ENCODE data around the gene KRTAP12-4.
"Not testable (repeated sequence)": the region's sequence is repeated elsewhere in the genome, so short reads cannot be mapped to it uniquely, and the experiment has no call there.

The KRTAP12-4 gene

DNA sequence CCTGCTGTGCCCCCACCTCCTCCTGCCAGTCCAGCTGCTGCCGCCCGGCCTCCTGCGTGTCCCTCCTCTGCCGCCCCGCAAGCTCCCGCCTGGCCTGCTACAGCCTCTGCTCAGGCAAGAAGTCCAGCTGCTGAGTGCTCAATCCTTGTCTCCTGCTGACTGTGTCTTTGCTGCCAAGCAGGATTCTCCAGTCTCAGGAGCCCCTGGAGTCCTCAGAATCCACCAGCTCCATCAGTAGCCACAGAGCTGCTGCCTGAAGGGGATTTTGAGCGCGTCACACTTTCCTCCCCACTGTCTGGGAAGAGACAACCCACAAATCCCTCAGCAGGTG lies 7.3 kb downstream of the KRTAP12-4 start:
- H3K9me2 ChIP-seq (replicated peaks; ENCODE audit: insufficient read depth, low read length): no peaks in the 10 kb centered on the region
- H3K27ac ChIP-seq (ENCODE audit: low read depth, low read length): no peak overlapping the region
- no peak overlapping the region for H3K4me3 ChIP-seq (ENCODE audit: insufficient read depth, low read length, poor library complexity, severe bottlenecking)
- H3K79me2 ChIP-seq (ENCODE audit: insufficient read depth, low read length): no peaks in the 10 kb centered on the region
- no peak overlapping the region for H3K4me2 ChIP-seq (ENCODE audit: low read depth, low read length, poor library complexity, severe bottlenecking)
- peaks cover 11% of the 10 kb centered on the region; the same call in 1 of the 2 replicates for H3K9me3 ChIP-seq (ENCODE audit: insufficient read depth, low read length)
- H3F3A ChIP-seq (ENCODE audit: insufficient read depth): no peaks in the 10 kb centered on the region
- H4K20me1 ChIP-seq (ENCODE audit: low read depth, low read length): no peaks in the 10 kb centered on the region
- no peaks in the 10 kb centered on the region for H3K27me3 ChIP-seq (ENCODE audit: low read length)
- TF ChIP-seq, protein P1, sequence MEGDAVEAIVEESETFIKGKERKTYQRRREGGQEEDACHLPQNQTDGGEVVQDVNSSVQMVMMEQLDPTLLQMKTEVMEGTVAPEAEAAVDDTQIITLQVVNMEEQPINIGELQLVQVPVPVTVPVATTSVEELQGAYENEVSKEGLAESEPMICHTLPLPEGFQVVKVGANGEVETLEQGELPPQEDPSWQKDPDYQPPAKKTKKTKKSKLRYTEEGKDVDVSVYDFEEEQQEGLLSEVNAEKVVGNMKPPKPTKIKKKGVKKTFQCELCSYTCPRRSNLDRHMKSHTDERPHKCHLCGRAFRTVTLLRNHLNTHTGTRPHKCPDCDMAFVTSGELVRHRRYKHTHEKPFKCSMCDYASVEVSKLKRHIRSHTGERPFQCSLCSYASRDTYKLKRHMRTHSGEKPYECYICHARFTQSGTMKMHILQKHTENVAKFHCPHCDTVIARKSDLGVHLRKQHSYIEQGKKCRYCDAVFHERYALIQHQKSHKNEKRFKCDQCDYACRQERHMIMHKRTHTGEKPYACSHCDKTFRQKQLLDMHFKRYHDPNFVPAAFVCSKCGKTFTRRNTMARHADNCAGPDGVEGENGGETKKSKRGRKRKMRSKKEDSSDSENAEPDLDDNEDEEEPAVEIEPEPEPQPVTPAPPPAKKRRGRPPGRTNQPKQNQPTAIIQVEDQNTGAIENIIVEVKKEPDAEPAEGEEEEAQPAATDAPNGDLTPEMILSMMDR (IDR thresholded peaks at IDR 0.05; ENCODE audit: insufficient read depth, low read length, poor library complexity, severe bottlenecking): no peak
- H2AFZ ChIP-seq (ENCODE audit: low read depth, low read length, severe bottlenecking): no peak overlapping the region
- no peaks in the 10 kb centered on the region for H3K36me3 ChIP-seq (ENCODE audit: low read length)
- no peak overlapping the region for H3K9ac ChIP-seq (ENCODE audit: low read length)

DNA sequence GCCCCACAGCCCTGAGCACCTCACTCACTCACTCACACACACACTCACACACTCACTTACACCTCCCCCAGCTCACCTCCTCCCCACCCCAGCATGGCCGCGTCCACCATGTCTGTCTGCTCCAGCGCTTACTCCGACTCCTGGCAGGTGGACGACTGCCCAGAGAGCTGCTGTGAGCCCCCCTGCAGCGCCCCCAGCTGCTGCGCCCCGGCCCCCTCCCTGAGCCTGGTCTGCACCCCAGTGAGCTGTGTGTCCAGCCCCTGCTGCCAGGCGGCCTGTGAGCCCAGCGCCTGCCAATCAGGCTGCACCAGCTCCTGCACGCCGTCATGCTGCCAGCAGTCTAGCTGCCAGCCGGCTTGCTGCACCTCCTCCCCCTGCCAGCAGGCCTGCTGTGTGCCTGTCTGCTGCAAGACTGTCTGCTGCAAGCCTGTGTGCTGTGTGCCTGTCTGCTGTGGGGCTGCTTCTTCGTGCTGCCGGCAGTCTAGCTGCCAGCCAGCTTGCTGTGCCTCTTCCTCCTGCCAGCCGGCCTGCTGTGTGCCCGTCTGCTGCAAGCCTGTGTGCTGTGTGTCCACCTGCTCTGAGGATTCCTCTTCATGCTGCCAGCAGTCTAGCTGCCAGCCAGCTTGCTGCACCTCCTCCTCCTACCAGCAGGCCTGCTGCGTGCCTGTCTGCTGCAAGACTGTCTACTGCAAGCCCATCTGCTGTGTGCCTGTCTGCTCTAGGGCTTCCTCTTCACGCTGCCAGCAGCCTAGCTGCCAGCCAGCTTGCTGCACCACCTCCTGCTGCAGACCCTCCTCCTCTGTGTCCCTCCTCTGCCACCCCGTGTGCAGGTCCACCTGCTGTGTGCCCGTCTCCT lies 7.9 kb downstream of the KRTAP12-4 start, which contains the start of gene KRTAP10-11:
TSS of gene KRTAP10-11 (plus strand) at position 49 of the 856 bp plus-strand sequence. CDS start at position 94, 45 bp downstream.
- H3K9me3 ChIP-seq (ENCODE audit: insufficient read depth, low read length): peaks cover 11% of the 10 kb centered on the region; the same call in 1 of the 2 replicates
- H3K36me3 ChIP-seq (ENCODE audit: low read length); H3K9me2 ChIP-seq (replicated peaks; ENCODE audit: insufficient read depth, low read length); H3K79me2 ChIP-seq (ENCODE audit: insufficient read depth, low read length); H2AFZ ChIP-seq (ENCODE audit: low read depth, low read length, severe bottlenecking); H3K27me3 ChIP-seq (ENCODE audit: low read length); H3K9ac ChIP-seq (ENCODE audit: low read length); H3K4me3 ChIP-seq (ENCODE audit: insufficient read depth, low read length, poor library complexity, severe bottlenecking); H3K4me2 ChIP-seq (ENCODE audit: low read depth, low read length, poor library complexity, severe bottlenecking); H3K27ac ChIP-seq (ENCODE audit: low read depth, low read length); H3F3A ChIP-seq (ENCODE audit: insufficient read depth); H4K20me1 ChIP-seq (ENCODE audit: low read depth, low read length): not testable (repeated sequence)

DNA sequence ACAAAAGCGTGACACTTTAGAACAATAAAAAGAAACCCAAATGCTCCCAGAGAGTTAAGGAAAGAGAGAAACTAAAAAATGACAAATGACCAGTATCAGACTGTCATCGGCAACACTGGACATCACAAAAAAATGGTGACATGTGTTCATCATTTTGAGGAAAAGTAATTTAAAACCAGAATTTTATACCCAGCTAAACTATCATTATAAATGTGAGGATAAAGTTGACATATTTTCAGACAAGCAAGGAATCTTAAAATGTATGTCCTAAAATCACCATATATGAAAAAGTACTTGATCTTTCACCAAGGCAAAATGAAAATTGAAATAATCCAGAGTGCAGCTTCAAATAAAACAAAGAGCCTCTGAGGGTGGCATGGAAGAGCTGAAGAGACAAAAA lies 9.6 kb downstream of the KRTAP12-4 start:
- no peaks in the 10 kb centered on the region for H4K20me1 ChIP-seq (ENCODE audit: low read depth, low read length)
- H3K9ac ChIP-seq (ENCODE audit: low read length): no peak overlapping the region
- H3K79me2 ChIP-seq (ENCODE audit: insufficient read depth, low read length): no peaks in the 10 kb centered on the region
- TF ChIP-seq, protein P1 (IDR thresholded peaks at IDR 0.05; ENCODE audit: insufficient read depth, low read length, poor library complexity, severe bottlenecking): no peak
- no peak for TF ChIP-seq EZH2phosphoT487 (conservative IDR thresholded peaks at IDR 0.05; ENCODE audit: low read length)
- H3K4me3 ChIP-seq (ENCODE audit: insufficient read depth, low read length, poor library complexity, severe bottlenecking): no peak overlapping the region
- no peaks in the 10 kb centered on the region for H3K36me3 ChIP-seq (ENCODE audit: low read length)
- peaks cover 11% of the 10 kb centered on the region; the same call in 1 of the 2 replicates for H3K9me3 ChIP-seq (ENCODE audit: insufficient read depth, low read length)
- H2AFZ ChIP-seq (ENCODE audit: low read depth, low read length, severe bottlenecking): no peak overlapping the region
- no peak overlapping the region for H3K27ac ChIP-seq (ENCODE audit: low read depth, low read length)
- H3K27me3 ChIP-seq (ENCODE audit: low read length): no peaks in the 10 kb centered on the region
- no peak overlapping the region for H3K4me2 ChIP-seq (ENCODE audit: low read depth, low read length, poor library complexity, severe bottlenecking)
- H3F3A ChIP-seq (ENCODE audit: insufficient read depth): no peaks in the 10 kb centered on the region
- no peaks in the 10 kb centered on the region for H3K9me2 ChIP-seq (replicated peaks; ENCODE audit: insufficient read depth, low read length)

DNA sequence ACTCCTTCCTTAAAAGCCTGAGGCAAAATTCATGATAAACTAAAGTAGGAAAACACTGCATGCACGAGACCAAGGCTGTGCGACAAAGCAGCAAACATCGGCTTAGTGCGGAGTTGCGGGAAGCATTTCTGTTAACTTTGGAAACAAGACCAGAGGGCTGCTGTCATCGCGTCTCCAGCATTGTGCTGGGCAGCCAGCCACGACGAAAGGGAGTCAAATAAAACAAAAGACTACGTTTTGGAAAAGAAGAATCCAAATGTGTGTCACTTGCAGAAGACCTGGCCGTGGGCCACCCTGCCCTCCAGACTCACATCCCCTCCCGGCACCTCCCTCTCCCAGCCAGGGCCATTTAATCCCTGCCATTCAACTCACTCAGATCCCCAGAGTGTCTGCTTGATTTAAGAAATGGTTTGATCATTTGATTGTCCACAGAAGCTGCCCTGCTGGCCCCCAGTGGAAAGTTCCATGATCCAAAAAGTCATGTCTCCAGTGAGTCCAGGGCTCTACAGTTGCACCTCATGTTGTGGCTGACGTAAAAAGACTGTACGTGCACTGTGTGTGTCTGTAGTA lies 10.6 kb downstream of the KRTAP12-4 start:
- Histone ChIP-seq H2AFZ (ENCODE audit: low read depth, low read length, severe bottlenecking) (no peak overlapping the region), H3F3A (ENCODE audit: insufficient read depth) (no peaks in the 10 kb centered on the region), H3K9me2 (replicated peaks; ENCODE audit: insufficient read depth, low read length) (no peaks in the 10 kb centered on the region), H3K4me3 (ENCODE audit: insufficient read depth, low read length, poor library complexity, severe bottlenecking) (no peak overlapping the region), H3K4me2 (ENCODE audit: low read depth, low read length, poor library complexity, severe bottlenecking) (no peak overlapping the region), H3K27ac (ENCODE audit: low read depth, low read length) (no peak overlapping the region), H4K20me1 (ENCODE audit: low read depth, low read length) (no peaks in the 10 kb centered on the region), H3K27me3 (ENCODE audit: low read length) (no peaks in the 10 kb centered on the region), H3K9ac (ENCODE audit: low read length) (no peak overlapping the region), H3K79me2 (ENCODE audit: insufficient read depth, low read length) (no peaks in the 10 kb centered on the region), H3K9me3 (ENCODE audit: insufficient read depth, low read length) (peaks cover 11% of the 10 kb centered on the region; the same call in 1 of the 2 replicates), H3K36me3 (ENCODE audit: low read length) (no peaks in the 10 kb centered on the region)
- no peak for TF ChIP-seq EZH2phosphoT487 (conservative IDR thresholded peaks at IDR 0.05; ENCODE audit: low read length)
- TF ChIP-seq, protein P1 (IDR thresholded peaks at IDR 0.05; ENCODE audit: insufficient read depth, low read length, poor library complexity, severe bottlenecking): no peak
